GM23338 (cell line): Measurements from ENCODE around the gene MZB1. TPM values are rescaled to one million over a fixed set of nuclear protein-coding genes. Genes with fewer than 3 reads are reported as not detected.

Source experiments
- ATAC-seq: fragments of 200-7000 bp; cut with Tn5 transposase; 3 replicates; pipeline ENCODE4 v1.9.1; 2020
- DNase-seq: peaks from one replicate; pipeline ENCODE4 v3.0.0-alpha.2; 2015; ENCODE audit warnings: low spot score
- H2AFZ ChIP-seq: fragments of 200-600 bp; sonication (generic); 2 replicates; pipeline ENCODE4 v1.8.0; 2016; ENCODE audit warnings: antibody characterized with exemption, mild to moderate bottlenecking, moderate library complexity
- H3F3A ChIP-seq: fragments of 200-600 bp; sonication (generic); replicated peaks from 2 replicates; pipeline ENCODE4 v1.8.0; 2017; ENCODE audit warnings: antibody characterized with exemption, mixed run types, low read depth
- H3K27ac ChIP-seq: fragments of 200-600 bp; sonication (generic); 2 replicates; pipeline ENCODE4 v1.6.1; 2016; ENCODE audit warnings: low read depth
- H3K27me3 ChIP-seq: fragments of 200-600 bp; sonication (generic); 2 replicates; pipeline ENCODE4 v1.8.0; 2016; ENCODE audit warnings: mild to moderate bottlenecking, mixed run types, moderate library complexity; ENCODE audit not compliant: insufficient read depth
- H3K36me3 ChIP-seq: fragments of 200-600 bp; sonication (generic); 2 replicates; pipeline ENCODE4 v1.8.0; 2016; ENCODE audit warnings: mild to moderate bottlenecking; ENCODE audit not compliant: insufficient read depth
- H3K4me1 ChIP-seq: fragments of 200-600 bp; sonication (generic); 2 replicates; pipeline ENCODE4 v1.8.0; 2016; ENCODE audit warnings: mild to moderate bottlenecking, moderate library complexity; ENCODE audit not compliant: insufficient read depth
- H3K4me2 ChIP-seq: fragments of 200-600 bp; sonication (generic); 2 replicates; pipeline ENCODE4 v1.7.1; 2017; ENCODE audit warnings: mixed run types
- H3K4me3 ChIP-seq: fragments of 200-600 bp; sonication (generic); 2 replicates; pipeline ENCODE4 v1.6.1; 2016; ENCODE audit warnings: mixed run types
- H3K79me2 ChIP-seq: fragments of 200-600 bp; sonication (generic); replicated peaks from 2 replicates; pipeline ENCODE4 v1.8.0; 2017; ENCODE audit warnings: mild to moderate bottlenecking; ENCODE audit not compliant: insufficient read depth
- H3K9me2 ChIP-seq: fragments of 200-600 bp; sonication (generic); 2 replicates; pipeline ENCODE4 v1.8.0; 2017; ENCODE audit not compliant: insufficient read depth
- H4K20me1 ChIP-seq: fragments of 200-600 bp; sonication (generic); replicated peaks from 2 replicates; pipeline ENCODE4 v1.8.0; 2017; ENCODE audit warnings: mild to moderate bottlenecking; ENCODE audit not compliant: insufficient read depth
- H3K27ac Mint-ChIP-seq: 2 replicates; pipeline ENCODE4 v1.8.0; 2020; ENCODE audit warnings: inconsistent platforms, mild to moderate bottlenecking, moderate library complexity, mixed read lengths
- H3K27me3 Mint-ChIP-seq: 3 replicates; pipeline ENCODE4 v1.8.0; 2022; ENCODE audit warnings: low read depth, mild to moderate bottlenecking, moderate library complexity, mixed read lengths, inconsistent platforms; ENCODE audit not compliant: insufficient read depth, poor library complexity
- H3K36me3 Mint-ChIP-seq: 3 replicates; pipeline ENCODE4 v1.8.0; 2021; ENCODE audit warnings: low read depth, mild to moderate bottlenecking, inconsistent platforms, moderate library complexity, mixed read lengths
- H3K4me1 Mint-ChIP-seq: 3 replicates; pipeline ENCODE4 v1.8.0; 2020; ENCODE audit warnings: mild to moderate bottlenecking, inconsistent platforms, mixed read lengths
- H3K4me3 Mint-ChIP-seq: 3 replicates; pipeline ENCODE4 v1.8.0; 2021; ENCODE audit warnings: moderate library complexity, mild to moderate bottlenecking, inconsistent platforms, mixed read lengths
- H3K9me3 Mint-ChIP-seq: 3 replicates; pipeline ENCODE4 v1.8.0; 2020; ENCODE audit warnings: moderate library complexity, mild to moderate bottlenecking, inconsistent platforms, mixed read lengths
- CREB1 ChIP-seq: fragments of 250-450 bp; sonication (Bioruptor Pico); IDR thresholded peaks from 2 replicates; pipeline ENCODE4 v1.5.0; 2020; ENCODE audit warnings: low read depth, mild to moderate bottlenecking, moderate library complexity
- EZH2 ChIP-seq: fragments of 200-600 bp; sonication (generic); IDR thresholded peaks from one replicate; pipeline ENCODE4 v1.8.0; 2017; ENCODE audit warnings: antibody characterized with exemption, mild to moderate bottlenecking, low read depth; ENCODE audit not compliant: unreplicated experiment
- EZH2phosphoT487 ChIP-seq: fragments of 200-600 bp; sonication (generic); IDR thresholded peaks from one replicate; pipeline ENCODE4 v1.8.1; 2018; ENCODE audit warnings: antibody characterized with exemption; ENCODE audit not compliant: unreplicated experiment
- POLR2AphosphoS5 ChIP-seq: IDR thresholded peaks from 2 replicates; pipeline ENCODE4 v1.6.1; 2016; ENCODE audit warnings: antibody characterized with exemption, low read depth
- STAT1 ChIP-seq: IDR thresholded peaks from one replicate; pipeline ENCODE4 v1.6.1; 2016; ENCODE audit warnings: antibody characterized with exemption; ENCODE audit not compliant: unreplicated experiment
- ZNF331 ChIP-seq: fragments of 250-450 bp; sonication (Bioruptor Pico); IDR thresholded peaks from 2 replicates; pipeline ENCODE4 v1.5.0; 2020; ENCODE audit warnings: low read depth, mild to moderate bottlenecking, moderate library complexity
- polyA plus RNA-seq: library from polyadenylated mRNA; unstranded; fragments of >200 nt; fragmentation: Nextera tagmentation; extraction: Ambion mirVana; gene quantifications from 2 replicates; pipeline ENCODE4 v1.2.1, GENCODE V29; 2016
- total RNA-seq: library from RNA; depleted of rRNA; stranded (reverse); fragments of >200 nt; shearing (Covaris generic); gene quantifications from 2 replicates; pipeline ENCODE4 v1.2.3, GENCODE V29; 2014
- TF ChIP-seq, protein P1 (sequence below): fragments of 250-450 bp; sonication (Bioruptor Pico); IDR thresholded peaks from 2 replicates; pipeline ENCODE4 v1.5.0; 2020; ENCODE audit warnings: mild to moderate bottlenecking, moderate library complexity
- TF ChIP-seq, protein P2 (sequence below): IDR thresholded peaks from 2 replicates; pipeline ENCODE4 v1.6.1; 2016; ENCODE audit warnings: antibody characterized with exemption

The MZB1 gene
- total and polyA plus RNA-seq, 2 experiments from 2014 or later = 0.52 to 1.6 TPM

GRCh38 chr5:139415221-139415861 is 25.6 kb upstream of the MZB1 start (continued):
- TF ChIP-seq, protein P1, sequence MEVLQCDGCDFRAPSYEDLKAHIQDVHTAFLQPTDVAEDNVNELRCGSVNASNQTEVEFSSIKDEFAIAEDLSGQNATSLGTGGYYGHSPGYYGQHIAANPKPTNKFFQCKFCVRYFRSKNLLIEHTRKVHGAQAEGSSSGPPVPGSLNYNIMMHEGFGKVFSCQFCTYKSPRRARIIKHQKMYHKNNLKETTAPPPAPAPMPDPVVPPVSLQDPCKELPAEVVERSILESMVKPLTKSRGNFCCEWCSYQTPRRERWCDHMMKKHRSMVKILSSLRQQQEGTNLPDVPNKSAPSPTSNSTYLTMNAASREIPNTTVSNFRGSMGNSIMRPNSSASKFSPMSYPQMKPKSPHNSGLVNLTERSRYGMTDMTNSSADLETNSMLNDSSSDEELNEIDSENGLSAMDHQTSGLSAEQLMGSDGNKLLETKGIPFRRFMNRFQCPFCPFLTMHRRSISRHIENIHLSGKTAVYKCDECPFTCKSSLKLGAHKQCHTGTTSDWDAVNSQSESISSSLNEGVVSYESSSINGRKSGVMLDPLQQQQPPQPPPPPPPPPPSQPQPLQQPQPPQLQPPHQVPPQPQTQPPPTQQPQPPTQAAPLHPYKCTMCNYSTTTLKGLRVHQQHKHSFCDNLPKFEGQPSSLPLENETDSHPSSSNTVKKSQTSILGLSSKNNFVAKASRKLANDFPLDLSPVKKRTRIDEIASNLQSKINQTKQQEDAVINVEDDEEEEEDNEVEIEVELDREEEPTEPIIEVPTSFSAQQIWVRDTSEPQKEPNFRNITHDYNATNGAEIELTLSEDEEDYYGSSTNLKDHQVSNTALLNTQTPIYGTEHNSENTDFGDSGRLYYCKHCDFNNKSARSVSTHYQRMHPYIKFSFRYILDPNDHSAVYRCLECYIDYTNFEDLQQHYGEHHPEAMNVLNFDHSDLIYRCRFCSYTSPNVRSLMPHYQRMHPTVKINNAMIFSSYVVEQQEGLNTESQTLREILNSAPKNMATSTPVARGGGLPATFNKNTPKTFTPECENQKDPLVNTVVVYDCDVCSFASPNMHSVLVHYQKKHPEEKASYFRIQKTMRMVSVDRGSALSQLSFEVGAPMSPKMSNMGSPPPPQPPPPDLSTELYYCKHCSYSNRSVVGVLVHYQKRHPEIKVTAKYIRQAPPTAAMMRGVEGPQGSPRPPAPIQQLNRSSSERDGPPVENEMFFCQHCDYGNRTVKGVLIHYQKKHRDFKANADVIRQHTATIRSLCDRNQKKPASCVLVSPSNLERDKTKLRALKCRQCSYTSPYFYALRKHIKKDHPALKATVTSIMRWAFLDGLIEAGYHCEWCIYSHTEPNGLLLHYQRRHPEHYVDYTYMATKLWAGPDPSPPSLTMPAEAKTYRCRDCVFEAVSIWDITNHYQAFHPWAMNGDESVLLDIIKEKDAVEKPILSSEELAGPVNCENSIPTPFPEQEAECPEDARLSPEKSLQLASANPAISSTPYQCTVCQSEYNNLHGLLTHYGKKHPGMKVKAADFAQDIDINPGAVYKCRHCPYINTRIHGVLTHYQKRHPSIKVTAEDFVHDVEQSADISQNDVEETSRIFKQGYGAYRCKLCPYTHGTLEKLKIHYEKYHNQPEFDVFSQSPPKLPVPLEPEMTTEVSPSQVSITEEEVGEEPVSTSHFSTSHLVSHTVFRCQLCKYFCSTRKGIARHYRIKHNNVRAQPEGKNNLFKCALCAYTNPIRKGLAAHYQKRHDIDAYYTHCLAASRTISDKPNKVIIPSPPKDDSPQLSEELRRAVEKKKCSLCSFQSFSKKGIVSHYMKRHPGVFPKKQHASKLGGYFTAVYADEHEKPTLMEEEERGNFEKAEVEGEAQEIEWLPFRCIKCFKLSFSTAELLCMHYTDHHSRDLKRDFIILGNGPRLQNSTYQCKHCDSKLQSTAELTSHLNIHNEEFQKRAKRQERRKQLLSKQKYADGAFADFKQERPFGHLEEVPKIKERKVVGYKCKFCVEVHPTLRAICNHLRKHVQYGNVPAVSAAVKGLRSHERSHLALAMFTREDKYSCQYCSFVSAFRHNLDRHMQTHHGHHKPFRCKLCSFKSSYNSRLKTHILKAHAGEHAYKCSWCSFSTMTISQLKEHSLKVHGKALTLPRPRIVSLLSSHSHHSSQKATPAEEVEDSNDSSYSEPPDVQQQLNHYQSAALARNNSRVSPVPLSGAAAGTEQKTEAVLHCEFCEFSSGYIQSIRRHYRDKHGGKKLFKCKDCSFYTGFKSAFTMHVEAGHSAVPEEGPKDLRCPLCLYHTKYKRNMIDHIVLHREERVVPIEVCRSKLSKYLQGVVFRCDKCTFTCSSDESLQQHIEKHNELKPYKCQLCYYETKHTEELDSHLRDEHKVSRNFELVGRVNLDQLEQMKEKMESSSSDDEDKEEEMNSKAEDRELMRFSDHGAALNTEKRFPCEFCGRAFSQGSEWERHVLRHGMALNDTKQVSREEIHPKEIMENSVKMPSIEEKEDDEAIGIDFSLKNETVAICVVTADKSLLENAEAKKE (CRISPR knock-in tag) = no peak

GRCh38 chr5:139414581-139415130 is 24.9 kb upstream of the MZB1 start:
- no peak for DNase-seq
- H3K4me1 Mint-ChIP-seq = peaks cover 7% of the 10 kb centered on the region
- Histone ChIP-seq H3K4me2 (no peak overlapping the region), H4K20me1 (no peaks in the 10 kb centered on the region), H2AFZ (no peak overlapping the region), H3K4me3 (no peak overlapping the region), H3K27ac (no peak overlapping the region), H3K36me3 (no peaks in the 10 kb centered on the region), H3K4me1 (no peaks in the 10 kb centered on the region), H3F3A (0 out of 2 replicates have a peak, but pooled peaks cover 3% of the 10 kb centered on the region), H3K27me3 (no peaks in the 10 kb centered on the region), H3K79me2 (no peaks in the 10 kb centered on the region), H3K9me2 (no peaks in the 10 kb centered on the region)
- H3K27me3 Mint-ChIP-seq = no peaks in the 10 kb centered on the region
- peaks cover 14% of the 10 kb centered on the region for H3K36me3 Mint-ChIP-seq
- no peak overlapping the region for H3K4me3 Mint-ChIP-seq
- no peak overlapping the region for H3K27ac Mint-ChIP-seq
- no peaks in the 10 kb centered on the region for H3K9me3 Mint-ChIP-seq
- no peak for ATAC-seq
- no peak for TF ChIP-seq ZNF331 (CRISPR knock-in tag)
- no peak for TF ChIP-seq CREB1
- TF ChIP-seq, protein P2, sequence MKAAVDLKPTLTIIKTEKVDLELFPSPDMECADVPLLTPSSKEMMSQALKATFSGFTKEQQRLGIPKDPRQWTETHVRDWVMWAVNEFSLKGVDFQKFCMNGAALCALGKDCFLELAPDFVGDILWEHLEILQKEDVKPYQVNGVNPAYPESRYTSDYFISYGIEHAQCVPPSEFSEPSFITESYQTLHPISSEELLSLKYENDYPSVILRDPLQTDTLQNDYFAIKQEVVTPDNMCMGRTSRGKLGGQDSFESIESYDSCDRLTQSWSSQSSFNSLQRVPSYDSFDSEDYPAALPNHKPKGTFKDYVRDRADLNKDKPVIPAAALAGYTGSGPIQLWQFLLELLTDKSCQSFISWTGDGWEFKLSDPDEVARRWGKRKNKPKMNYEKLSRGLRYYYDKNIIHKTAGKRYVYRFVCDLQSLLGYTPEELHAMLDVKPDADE = no peak
- TF ChIP-seq STAT1 = no peak
- TF ChIP-seq, protein P1 (CRISPR knock-in tag) = no peak
- no peak for TF ChIP-seq POLR2AphosphoS5
- TF ChIP-seq EZH2 = no peak
- no peak for TF ChIP-seq EZH2phosphoT487
